Endothelial cell of umbilical vein (primary cell): ENCODE data around the gene PDE3A. TPM values are rescaled to one million over a fixed set of nuclear protein-coding genes. Genes with fewer than 3 reads are reported as not detected.

Source experiments
- BruUV-seq: library from RNA; stranded (reverse); fragments of 400-500 nt; replicated peaks from 2 replicates; lab custom pipeline; 2021; lab: Mats Ljungman, UMichigan
- CTCF ChIA-PET: fragments of 300-600, 350-600 bp; sonication (Branson Sonifier 250); formaldehyde crosslinking; loops from one replicate; lab custom pipeline; 2021; ENCODE audit warnings: antibody characterized with exemption, inconsistent platforms; lab: Charles Lee
- POLR2A ChIA-PET: fragments of 300-600, 350-600 bp; sonication (Branson Sonifier 250); formaldehyde crosslinking; loops from one replicate; lab custom pipeline; 2021; ENCODE audit warnings: antibody characterized with exemption, inconsistent platforms; lab: Charles Lee
- DNase-seq: peaks from one replicate; pipeline ENCODE4 v3.0.0-alpha.2; 2011; ENCODE audit warnings: low read depth, low spot score
- FAIRE-seq: peaks from 2 replicates; lab custom pipeline; 2011; peaks lifted over from hg19 to GRCh38; lab: Jason Lieb, UNC
- H2AFZ ChIP-seq: 2 replicates; pipeline ENCODE4 v1.6.0; 2012; ENCODE audit warnings: low read depth, low read length, control low read depth, inconsistent platforms
- H3K27ac ChIP-seq: 2 replicates; pipeline ENCODE4 v1.5.1; 2011; ENCODE audit warnings: low read depth, mild to moderate bottlenecking, control low read depth, low read length, moderate library complexity; ENCODE audit not compliant: insufficient read depth
- H3K27me3 ChIP-seq, 2 experiments: 2 replicates each; pipeline versions ENCODE4 v1.6.0 to v1.6.1; 2011; ENCODE audit warnings: low read length in 2 of 2, mixed read lengths in 1 of 2; ENCODE audit not compliant: control insufficient read depth in 2 of 2, insufficient read depth in 2 of 2
- H3K36me3 ChIP-seq, 2 experiments: 2 replicates in 1 of 2; 3 replicates in 1 of 2; pipeline ENCODE4 v1.5.1; 2011; ENCODE audit warnings: low read length in 2 of 2, mild to moderate bottlenecking in 1 of 2, moderate library complexity in 1 of 2; ENCODE audit not compliant: control insufficient read depth in 2 of 2, insufficient read depth in 2 of 2; ENCODE audit errors: extremely low read depth in 1 of 2
- H3K4me1 ChIP-seq: 3 replicates; pipeline ENCODE4 v1.5.1; 2011; ENCODE audit warnings: mild to moderate bottlenecking, low read length; ENCODE audit not compliant: control insufficient read depth, insufficient read depth; ENCODE audit errors: extremely low read depth
- H3K4me2 ChIP-seq: 2 replicates; pipeline ENCODE4 v1.6.1; 2011; ENCODE audit warnings: low read length, control low read depth, mixed read lengths; ENCODE audit not compliant: insufficient read depth
- H3K4me3 ChIP-seq, 3 experiments: fragments of 200-600 bp in 1 of 3; sonication (generic), shearing (Covaris generic) in 1 of 3; replicated peaks in 1 of 3; 2 replicates each; pipeline ENCODE4 v1.5.1; 2011 to 2016; ENCODE audit warnings: control low read depth in 3 of 3, low read length in 3 of 3, mild to moderate bottlenecking in 2 of 3, inconsistent platforms in 1 of 3, low read depth in 1 of 3, moderate library complexity in 1 of 3; ENCODE audit not compliant: insufficient read depth in 1 of 3
- H3K79me2 ChIP-seq: 2 replicates; pipeline ENCODE4 v1.6.0; 2012; ENCODE audit warnings: low read length, inconsistent platforms; ENCODE audit not compliant: control insufficient read depth, insufficient read depth
- H3K9ac ChIP-seq: replicated peaks from 2 replicates; pipeline ENCODE3; 2011; ENCODE audit warnings: low read length, control low read depth; ENCODE audit not compliant: insufficient read depth; ENCODE audit errors: extremely low read depth
- H3K9me1 ChIP-seq: replicated peaks from 3 replicates; pipeline ENCODE4 v1.6.0; 2011; ENCODE audit warnings: mild to moderate bottlenecking, low read length; ENCODE audit not compliant: control insufficient read depth, insufficient read depth; ENCODE audit errors: extremely low read depth
- H3K9me3 ChIP-seq: replicated peaks from 2 replicates; pipeline ENCODE4 v1.5.1; 2012; ENCODE audit warnings: low read length, inconsistent platforms; ENCODE audit not compliant: control insufficient read depth, insufficient read depth
- H4K20me1 ChIP-seq: replicated peaks from 2 replicates; pipeline ENCODE3; 2011; ENCODE audit warnings: mild to moderate bottlenecking, low read length; ENCODE audit not compliant: control insufficient read depth, insufficient read depth; ENCODE audit errors: extremely low read depth
- CTCF ChIP-seq, 2 donors: IDR thresholded peaks; 1 replicate in 1 of 2; 2 replicates in 1 of 2; pipeline ENCODE4 v1.5.1; 2011; ENCODE audit warnings: low read length in 2 of 2, mild to moderate bottlenecking in 2 of 2, moderate library complexity in 2 of 2, control low read depth in 1 of 2, inconsistent platforms in 1 of 2, low read depth in 1 of 2; ENCODE audit not compliant: insufficient read depth in 1 of 2; ENCODE audit errors: extremely low read depth in 1 of 2
- EZH2 ChIP-seq: IDR thresholded peaks from 2 replicates; pipeline ENCODE4 v1.6.1; 2012; ENCODE audit warnings: borderline replicate concordance, low read depth, mild to moderate bottlenecking, moderate library complexity, low read length, inconsistent platforms; ENCODE audit not compliant: severe bottlenecking
- FOS ChIP-seq: IDR thresholded peaks from 2 replicates; pipeline ENCODE4 v1.6.1; 2011; ENCODE audit warnings: mild to moderate bottlenecking, low read length, moderate library complexity, borderline replicate concordance; ENCODE audit not compliant: insufficient read depth
- GATA2 ChIP-seq: IDR thresholded peaks from 2 replicates; pipeline ENCODE4 v1.7.0; 2011; ENCODE audit warnings: low read depth, mild to moderate bottlenecking, moderate library complexity, mixed read lengths, low read length; ENCODE audit not compliant: insufficient read length, insufficient read depth
- JUN ChIP-seq: IDR thresholded peaks from 2 replicates; pipeline ENCODE4 v1.6.1; 2011; ENCODE audit warnings: borderline replicate concordance, low read depth; ENCODE audit not compliant: insufficient read length, insufficient read depth
- MAX ChIP-seq: IDR thresholded peaks from 2 replicates; pipeline ENCODE4 v1.6.1; 2011; ENCODE audit not compliant: insufficient read depth, insufficient read length
- MYC ChIP-seq: IDR thresholded peaks from one replicate; pipeline ENCODE4 v1.6.1; 2011; ENCODE audit warnings: mild to moderate bottlenecking, low read depth, low read length
- POLR2A ChIP-seq: IDR thresholded peaks from 2 replicates; pipeline ENCODE4 v1.6.1; 2012; ENCODE audit warnings: low read depth, mild to moderate bottlenecking, control low read depth, low read length
- POLR2AphosphoS5 ChIP-seq: IDR thresholded peaks from 2 replicates; pipeline ENCODE4 v1.6.1; 2012; ENCODE audit warnings: low read depth, mild to moderate bottlenecking, control low read depth, low read length, moderate library complexity; ENCODE audit not compliant: insufficient read depth
- dilution Hi-C: fragments of 300-500 bp; cut with MboI; formaldehyde crosslinking; loops from one replicate; pipeline ENCODE4 v1.15.0; 2019; ENCODE audit warnings: low sequenced_read_pairs; ENCODE audit not compliant: extremely low pct_ligation_motif_present
- intact Hi-C: fragments of 100-400 bp; cut with micrococcal nuclease; formaldehyde crosslinking; loops from one replicate; pipeline ENCODE4 v1.10.0; 2022
- polyA plus RNA-seq, 4 experiments: library from polyadenylated mRNA; depleted of rRNA in 3 of 4; stranded (reverse) in 3 of 4; unstranded in 1 of 4; fragments of >200 nt; gene quantifications; 2 replicates each; pipeline versions ENCODE4 v1.2.1 to v1.2.3, GENCODE V29; 2011 to 2012; ENCODE audit warnings: missing spikeins in 1 of 4
- total RNA-seq: library from RNA; stranded (reverse); gene quantifications from 2 replicates; pipeline ENCODE4 v1.2.3, GENCODE V29; 2021

PDE3A gene
- total and polyA plus RNA-seq, 2 donors (not counting 3 experiments of a cell fraction or from before 2014, with no cell fraction given), result 14.0 to 27.4 TPM

- Histone ChIP-seq H3K27ac (no peak overlapping the region), H3K4me1 (no peaks in the 10 kb centered on the region), H3K9ac (no peak overlapping the region), H2AFZ (no peak overlapping the region), H3K79me2 (no peaks in the 10 kb centered on the region), H3K9me3 (no peaks in the 10 kb centered on the region), H3K36me3 (peaks cover 2 to 17% of the 10 kb centered on the region in 2 experiments), H4K20me1 (no peaks in the 10 kb centered on the region), H3K4me2 (no peak overlapping the region), H3K4me3 (no peak overlapping the region), H3K27me3 (no peaks in the 10 kb centered on the region), H3K9me1 (no peaks in the 10 kb centered on the region)
- POLR2A ChIA-PET, result no interaction called here
- no TSS peak for BruUV-seq
- no peak for TF ChIP-seq EZH2
- no peak for TF ChIP-seq CTCF (IDR thresholded peaks at IDR 0.05; ENCODE audit: extremely low read depth in 1 of 2, insufficient read depth in 1 of 2, low read depth in 1 of 2, low read length in 2 of 2)
- TF ChIP-seq GATA2, result no peak
- DNase-seq (no peak), FAIRE-seq (no peak)
- CTCF ChIA-PET, result no interaction called here
- intact Hi-C loops, result no loop called here
- dilution Hi-C loops, result no loop called here
Observed at GRCh38 chr12:20656600-20656999, 288.3 kb downstream of the PDE3A start.

GRCh38 chr12:20657496-20657895 lies 289.2 kb downstream of the PDE3A start:
- no peaks in the 10 kb centered on the region for H3K79me2 ChIP-seq
- peaks cover 2 to 17% of the 10 kb centered on the region in 2 experiments for H3K36me3 ChIP-seq
- BruUV-seq, result no TSS peak
- no peak overlapping the region for H3K4me2 ChIP-seq
- DNase-seq (no peak), FAIRE-seq (no peak)
- TF ChIP-seq MAX (no peak), POLR2AphosphoS5 (no peak), GATA2 (no peak), POLR2A (no peak), EZH2 (no peak), JUN (no peak), FOS (no peak), MYC (no peak), CTCF (IDR thresholded peaks at IDR 0.05; ENCODE audit: extremely low read depth in 1 of 2, insufficient read depth in 1 of 2, low read depth in 1 of 2, low read length in 2 of 2) (no peak)
- no peaks in the 10 kb centered on the region for H3K4me1 ChIP-seq
- intact Hi-C loops, result no loop called here
- H3K4me3 ChIP-seq, result no peak overlapping the region
- ChIA-PET CTCF (interaction anchor here (0.8 kb wide), 1 partner anchor 12 kb away, joined by 3 read pairs; no protein-coding TSS in a partner anchor), POLR2A (no interaction called here)
- H3K9me1 ChIP-seq, result no peaks in the 10 kb centered on the region
- no peaks in the 10 kb centered on the region for H4K20me1 ChIP-seq
- H3K9ac ChIP-seq, result no peak overlapping the region
- H3K9me3 ChIP-seq, result no peaks in the 10 kb centered on the region
- no peak overlapping the region for H3K27ac ChIP-seq
- dilution Hi-C loops, result no loop called here
- no peaks in the 10 kb centered on the region for H3K27me3 ChIP-seq
- H2AFZ ChIP-seq, result no peak overlapping the region
